Breast epithelium (tissue), 3 donors: Measurements from ENCODE around the gene FRMPD1.

Experiments
- CTCF ChIP-seq, 3 donors: fragments of 450-650 bp; IDR thresholded peaks; one replicate each; pipeline ENCODE4 v1.5.1; 2016 to 2017; ENCODE audit warnings: antibody characterized with exemption in 3 of 3, mild to moderate bottlenecking in 3 of 3, moderate library complexity in 3 of 3
- POLR2A ChIP-seq: fragments of 450-650 bp; IDR thresholded peaks from one replicate; pipeline ENCODE4 v1.6.1; 2016; ENCODE audit warnings: antibody characterized with exemption, mild to moderate bottlenecking, moderate library complexity
- POLR2AphosphoS5 ChIP-seq, 3 donors: sonication (generic); formaldehyde crosslinking; IDR thresholded peaks; one replicate each; pipeline ENCODE4 v1.6.1; 2017; ENCODE audit warnings: antibody characterized with exemption in 3 of 3

- TF ChIP-seq POLR2A (no peak), CTCF (IDR thresholded peaks at IDR 0.05) (no peak), POLR2AphosphoS5 (IDR thresholded peaks at IDR 0.05) (no peak)
These were observed 139.3 kb downstream of the FRMPD1 start for GRCh38 chr9:37790096-37790495.
